GM12873 (cell line): ENCODE measurements around the gene BLCAP.

Experiments used
- TF ChIP-seq, protein P1 (sequence below): IDR thresholded peaks from 2 replicates; pipeline ENCODE4 v1.5.1; 2012; ENCODE audit warnings: low read depth, mild to moderate bottlenecking, moderate library complexity, low read length, control low read depth; ENCODE audit not compliant: insufficient read depth; ENCODE audit errors: missing control alignments

BLCAP gene

DNA sequence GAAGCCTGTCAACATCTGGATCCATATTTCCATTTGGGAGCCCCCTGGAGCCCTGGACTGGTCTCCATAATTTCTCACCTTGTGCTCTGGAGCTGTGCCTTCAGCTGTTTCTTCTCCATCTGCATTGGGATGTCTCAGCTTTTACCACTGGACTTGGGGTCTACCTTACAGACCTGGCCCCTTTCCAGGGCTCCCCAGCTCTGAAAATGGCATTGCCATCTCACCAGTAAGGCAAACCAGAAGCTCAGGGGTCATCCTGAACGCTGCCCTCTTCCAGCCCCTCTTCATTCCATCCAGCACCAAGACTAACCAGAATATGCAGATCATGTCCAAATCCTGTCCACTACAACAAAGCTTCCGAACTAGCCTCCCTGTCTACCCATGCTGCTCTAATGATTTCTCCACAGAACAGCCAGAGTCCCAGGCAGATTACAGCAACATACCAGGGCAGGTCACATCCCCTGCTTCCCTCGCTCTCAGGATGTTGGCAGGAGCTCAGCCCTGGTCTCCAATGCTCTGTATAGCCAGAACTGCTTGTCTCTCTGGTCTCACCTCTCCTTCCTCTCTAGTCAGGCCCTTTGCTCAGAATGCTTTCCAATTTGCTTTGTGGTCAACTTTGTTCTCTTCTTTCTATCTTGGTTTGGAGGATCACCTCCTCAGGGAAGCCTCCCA is 24.3 kb downstream of the BLCAP start:
- TF ChIP-seq, protein P1, sequence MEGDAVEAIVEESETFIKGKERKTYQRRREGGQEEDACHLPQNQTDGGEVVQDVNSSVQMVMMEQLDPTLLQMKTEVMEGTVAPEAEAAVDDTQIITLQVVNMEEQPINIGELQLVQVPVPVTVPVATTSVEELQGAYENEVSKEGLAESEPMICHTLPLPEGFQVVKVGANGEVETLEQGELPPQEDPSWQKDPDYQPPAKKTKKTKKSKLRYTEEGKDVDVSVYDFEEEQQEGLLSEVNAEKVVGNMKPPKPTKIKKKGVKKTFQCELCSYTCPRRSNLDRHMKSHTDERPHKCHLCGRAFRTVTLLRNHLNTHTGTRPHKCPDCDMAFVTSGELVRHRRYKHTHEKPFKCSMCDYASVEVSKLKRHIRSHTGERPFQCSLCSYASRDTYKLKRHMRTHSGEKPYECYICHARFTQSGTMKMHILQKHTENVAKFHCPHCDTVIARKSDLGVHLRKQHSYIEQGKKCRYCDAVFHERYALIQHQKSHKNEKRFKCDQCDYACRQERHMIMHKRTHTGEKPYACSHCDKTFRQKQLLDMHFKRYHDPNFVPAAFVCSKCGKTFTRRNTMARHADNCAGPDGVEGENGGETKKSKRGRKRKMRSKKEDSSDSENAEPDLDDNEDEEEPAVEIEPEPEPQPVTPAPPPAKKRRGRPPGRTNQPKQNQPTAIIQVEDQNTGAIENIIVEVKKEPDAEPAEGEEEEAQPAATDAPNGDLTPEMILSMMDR = no peak

DNA sequence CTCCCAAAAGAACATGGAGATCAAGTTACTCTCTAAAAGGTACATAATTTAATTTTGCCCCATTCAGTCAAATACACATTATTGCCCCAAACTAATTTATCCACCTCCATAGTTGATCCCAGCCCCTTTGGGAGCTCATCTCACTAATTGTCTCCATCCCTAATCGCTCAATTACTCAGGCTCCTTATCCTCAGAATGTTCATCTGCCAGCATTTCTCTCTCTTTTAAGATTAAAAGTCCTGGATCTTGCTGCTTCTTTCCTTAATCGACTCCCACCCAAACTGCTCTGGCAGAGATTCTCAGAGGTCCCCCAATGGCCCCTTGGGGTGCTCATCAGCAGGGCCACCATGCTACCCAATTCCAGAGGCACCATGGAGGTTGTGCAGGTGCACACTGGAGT is 25.0 kb downstream of the BLCAP start:
- TF ChIP-seq, protein P1 = no peak

DNA sequence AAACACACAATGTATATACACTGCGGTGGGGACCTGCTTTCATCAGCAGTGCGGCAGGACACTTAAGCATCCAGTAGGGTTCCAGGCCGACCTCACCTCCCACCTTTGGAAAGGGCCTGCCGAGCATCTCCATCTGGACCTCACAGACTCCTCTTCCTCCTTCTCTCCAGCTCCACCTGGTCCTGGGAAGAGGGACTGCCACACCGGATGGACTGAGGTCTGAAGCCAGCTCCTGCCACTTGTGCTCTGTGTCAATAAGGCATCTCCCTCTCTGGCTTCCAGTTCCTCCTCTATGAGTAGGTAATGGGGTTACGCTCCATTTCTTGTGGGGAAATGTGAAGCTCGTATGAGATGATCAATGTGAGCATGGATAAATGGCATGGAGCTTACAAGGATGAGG is 25.7 kb downstream of the BLCAP start:
- TF ChIP-seq, protein P1 = no peak

DNA sequence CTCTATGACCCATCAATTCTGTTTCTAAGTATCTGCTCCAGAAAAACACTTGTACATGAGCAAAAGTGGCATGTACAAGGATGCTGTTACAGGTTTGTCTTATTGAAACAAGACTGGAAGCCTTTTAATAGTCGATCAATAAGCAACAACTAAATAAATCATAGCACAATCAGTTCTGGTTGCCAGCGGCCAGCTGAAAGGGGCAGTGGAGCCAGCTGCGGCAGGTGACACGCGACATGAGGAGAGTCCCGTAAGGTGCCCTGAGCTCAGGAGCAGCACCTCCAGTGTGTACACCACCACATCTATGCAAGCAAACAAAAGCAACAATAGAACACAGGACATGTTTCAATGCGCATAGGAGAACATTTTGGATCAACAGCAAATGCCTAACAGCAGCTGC is 27.4 kb downstream of the BLCAP start:
- TF ChIP-seq, protein P1 = no peak

DNA sequence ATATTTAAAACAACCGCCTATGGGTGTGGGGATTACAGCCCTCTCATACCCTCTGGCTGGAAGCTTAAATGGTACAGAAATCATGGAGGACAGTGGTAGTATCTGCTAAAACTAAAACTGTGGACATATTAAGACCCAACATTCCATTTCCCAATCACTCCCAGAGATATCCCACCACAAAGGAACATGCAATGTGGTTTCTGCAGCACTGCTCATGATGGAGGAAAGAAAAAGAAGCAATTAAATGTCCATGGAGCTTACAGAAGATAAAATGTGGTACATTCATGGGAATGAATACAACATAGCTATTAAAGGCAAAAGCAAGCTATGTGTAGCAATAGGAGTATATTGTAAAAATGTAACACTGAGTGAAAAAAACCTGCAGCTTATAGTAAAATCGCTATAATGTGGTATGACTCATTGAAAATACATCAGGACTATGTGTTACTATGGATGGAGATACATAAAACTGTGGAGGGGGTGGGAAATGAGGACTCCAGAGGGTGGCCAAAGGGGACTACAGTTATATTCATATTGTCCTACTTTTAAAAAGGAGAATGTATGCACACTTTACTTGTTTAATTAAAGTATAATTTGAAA is 29.5 kb downstream of the BLCAP start:
- TF ChIP-seq, protein P1 = no peak

DNA sequence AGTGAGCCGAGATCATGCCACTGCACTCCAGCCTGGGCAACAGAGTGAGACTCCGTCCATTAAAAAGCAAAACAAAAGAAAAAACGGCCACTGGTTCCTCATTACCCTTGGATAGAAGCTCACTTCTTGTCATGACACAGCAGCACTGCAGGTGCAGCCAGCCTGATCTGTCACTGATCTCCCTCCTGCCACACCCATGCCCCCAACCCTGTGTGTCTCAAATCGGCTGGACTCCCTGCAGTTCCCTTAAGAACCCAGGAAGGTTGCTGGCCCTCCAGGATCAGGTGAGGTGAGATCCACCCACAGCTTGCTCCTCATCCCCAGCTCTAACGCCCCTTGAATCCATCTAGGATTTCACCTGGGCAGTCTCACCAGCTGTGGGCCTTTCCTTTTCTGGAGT is 32.9 kb downstream of the BLCAP start:
- TF ChIP-seq, protein P1 = no peak

DNA sequence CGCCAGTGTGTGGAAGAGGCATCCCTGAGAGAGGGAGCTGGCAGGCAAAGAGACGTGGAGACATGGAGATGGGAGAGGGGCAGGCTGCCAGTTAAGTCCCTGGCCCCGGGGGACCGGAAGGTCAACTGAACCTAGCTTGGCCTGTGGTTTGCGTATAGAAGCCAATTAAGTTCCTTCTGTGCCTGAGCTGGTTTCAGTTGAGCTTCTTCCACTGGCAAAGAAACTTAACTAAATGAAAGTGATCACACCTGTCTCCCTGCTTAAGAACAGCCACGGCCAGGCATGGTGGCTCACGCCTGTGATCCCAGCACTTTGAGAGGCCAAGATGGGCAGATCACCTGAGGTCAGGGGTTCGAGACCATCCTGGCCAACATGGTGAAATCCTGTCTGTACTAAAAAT is 33.4 kb downstream of the BLCAP start:
- TF ChIP-seq, protein P1 = no peak
